Fibroblast of gingiva (primary cell): Measurements from ENCODE around the gene CNTN1.

Experiments
- DNase-seq: peaks from one replicate; pipeline ENCODE4 v3.0.0-alpha.2; 2011; ENCODE audit warnings: low read depth

The CNTN1 gene

GRCh38 chr12:40770781-40771180, 78.5 kb downstream of the CNTN1 start:
- DNase-seq: no peak

- no peak for DNase-seq
Observed at GRCh38 chr12:40775661-40776060, 83.4 kb downstream of the CNTN1 start.

- DNase-seq: no peak
Observed at GRCh38 chr12:40784102-40784501, 91.9 kb downstream of the CNTN1 start.

GRCh38 chr12:40788276-40788675, 96.0 kb downstream of the CNTN1 start:
- DNase-seq: no peak

DNA sequence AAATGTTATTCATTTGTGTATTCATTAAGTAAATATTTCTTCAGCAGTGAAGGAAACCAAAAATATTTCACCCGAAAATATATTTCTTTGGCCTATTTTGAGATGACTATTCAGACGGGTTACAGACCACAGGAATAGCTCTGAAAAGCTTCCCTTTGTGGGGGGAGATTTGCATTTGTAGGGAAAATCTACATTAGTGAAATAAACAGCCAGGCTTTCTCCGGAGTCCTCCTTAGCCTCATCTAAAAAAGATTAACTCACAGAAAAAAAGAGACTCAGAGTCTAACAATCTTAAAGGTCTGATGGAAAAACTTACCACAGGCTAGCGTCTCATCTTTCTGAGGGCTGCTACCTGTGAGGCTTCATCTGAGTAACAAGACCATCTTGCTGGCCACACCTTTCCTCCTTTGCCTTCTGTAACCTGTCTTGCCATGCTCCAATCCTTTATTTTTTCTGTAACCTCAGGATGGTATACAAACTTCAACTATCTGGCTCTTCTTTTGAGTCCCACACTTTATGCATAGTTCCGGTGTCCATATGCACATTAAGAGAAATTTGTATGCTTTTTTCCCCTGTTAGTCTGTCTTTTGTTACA, 100.7 kb downstream of the CNTN1 start:
- no peak for DNase-seq

- no peak for DNase-seq
Observed at GRCh38 chr12:40793471-40793870, 101.2 kb downstream of the CNTN1 start.

GRCh38 chr12:40794087-40794486, 101.8 kb downstream of the CNTN1 start:
- DNase-seq: no peak

DNA sequence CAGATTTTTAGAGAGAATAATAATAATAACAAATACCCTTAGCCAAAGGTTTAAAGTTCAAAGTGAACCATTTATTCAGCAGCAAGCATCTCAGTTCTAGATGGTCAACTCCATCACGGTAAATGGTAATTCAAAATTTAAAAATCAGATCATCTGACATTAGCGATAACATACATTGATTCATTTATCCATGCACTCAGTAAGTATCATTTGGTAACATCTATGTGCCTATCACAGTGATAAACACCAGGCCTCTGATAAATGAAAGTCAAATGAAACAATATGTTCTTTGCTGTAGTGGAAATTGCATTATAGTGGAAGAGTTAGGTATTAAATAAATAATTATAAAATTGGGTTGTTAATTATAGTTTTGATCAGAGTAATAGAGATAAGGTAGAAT, 108.8 kb downstream of the CNTN1 start:
- no peak for DNase-seq

DNA sequence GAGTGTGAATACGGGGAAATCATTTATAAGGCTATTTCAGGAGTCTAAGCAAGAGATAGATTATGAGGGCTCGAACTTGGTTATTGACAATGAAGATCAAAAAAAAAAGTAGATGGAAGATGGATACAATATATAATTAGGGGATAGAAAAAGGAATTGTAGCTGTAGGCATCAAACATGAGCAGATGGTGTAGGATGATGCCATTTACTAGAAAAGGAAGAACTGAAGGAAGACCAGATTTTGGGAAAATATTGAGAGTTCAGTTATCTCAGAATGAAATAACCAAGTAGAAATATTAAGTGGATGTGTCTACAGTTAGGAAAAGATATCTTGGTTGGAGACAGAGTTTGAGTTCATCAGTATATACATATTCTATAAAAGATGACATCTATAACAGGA, 109.6 kb downstream of the CNTN1 start:
- no peak for DNase-seq

DNA sequence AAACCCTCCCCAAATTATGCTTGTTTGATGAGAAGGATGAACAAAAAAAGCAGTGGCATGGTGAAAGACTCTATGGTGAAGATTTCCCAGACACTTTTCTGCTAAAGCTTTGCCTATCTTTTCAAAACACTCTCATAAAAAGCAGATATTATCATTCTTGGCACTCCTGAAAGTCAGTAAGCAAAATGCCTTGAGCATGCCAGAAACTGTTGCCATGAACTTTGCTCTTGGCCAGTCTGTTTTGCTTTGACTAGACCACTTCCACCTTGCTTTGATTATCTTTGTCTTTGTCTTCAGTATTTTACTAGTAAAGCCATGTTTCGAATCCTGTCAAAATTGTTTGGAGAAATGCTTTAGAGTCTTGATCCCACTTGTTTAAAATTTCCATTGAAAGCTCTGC, 110.4 kb downstream of the CNTN1 start:
- no peak for DNase-seq

DNA sequence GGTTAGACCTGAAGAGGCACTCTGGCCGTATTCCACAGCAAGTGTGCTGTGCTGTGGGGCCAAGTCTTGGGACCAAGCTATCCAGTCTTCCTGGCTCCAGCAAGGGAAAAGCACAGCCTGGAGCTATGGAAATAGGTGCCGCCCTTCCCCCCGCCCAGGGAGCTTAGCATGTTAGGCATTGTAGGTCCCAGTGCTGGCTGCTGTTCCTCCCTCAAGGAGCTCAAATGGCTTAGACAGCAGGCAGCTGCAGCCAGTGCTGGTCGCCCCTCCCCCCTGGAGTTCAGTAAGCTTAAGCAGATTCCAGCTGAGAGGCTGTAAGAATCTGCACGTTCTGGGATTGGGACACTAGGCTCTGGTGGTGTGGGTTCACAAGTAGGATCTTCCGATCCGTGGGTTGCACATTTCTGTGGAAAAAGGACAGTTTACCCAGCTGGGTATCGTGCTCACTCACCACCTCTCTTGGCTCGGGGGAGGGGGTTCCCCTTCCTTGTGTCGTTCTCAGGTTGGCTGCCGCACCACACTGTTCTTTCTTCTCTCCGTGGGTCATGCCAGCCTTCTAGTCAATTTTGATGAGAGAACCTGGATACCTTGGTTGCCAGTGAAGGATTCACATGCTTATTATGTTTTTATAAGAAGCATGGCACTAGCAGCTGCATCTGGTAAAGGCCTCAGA, 127.3 kb downstream of the CNTN1 start:
- DNase-seq: no peak

GRCh38 chr12:40820794-40821484, 128.7 kb downstream of the CNTN1 start:
- no peak for DNase-seq

DNA sequence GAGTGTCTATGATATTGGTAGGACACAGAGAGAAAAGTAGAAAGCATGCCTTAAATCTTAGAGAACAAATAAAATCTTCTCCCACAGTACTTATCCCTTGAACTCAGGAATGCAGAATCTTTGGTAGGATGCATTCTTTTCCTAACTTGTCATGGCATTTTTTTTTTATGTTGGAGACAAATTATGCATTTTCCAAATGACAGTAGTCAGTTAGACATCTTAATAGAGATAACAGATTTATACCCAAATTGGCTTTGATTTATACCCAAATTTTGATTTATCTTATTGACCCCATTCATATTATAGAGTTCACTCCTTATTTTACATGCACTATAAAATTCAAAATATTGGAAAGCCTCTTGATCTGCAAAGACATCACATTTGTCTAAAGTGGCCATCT, 132.9 kb downstream of the CNTN1 start:
- no peak for DNase-seq

DNA sequence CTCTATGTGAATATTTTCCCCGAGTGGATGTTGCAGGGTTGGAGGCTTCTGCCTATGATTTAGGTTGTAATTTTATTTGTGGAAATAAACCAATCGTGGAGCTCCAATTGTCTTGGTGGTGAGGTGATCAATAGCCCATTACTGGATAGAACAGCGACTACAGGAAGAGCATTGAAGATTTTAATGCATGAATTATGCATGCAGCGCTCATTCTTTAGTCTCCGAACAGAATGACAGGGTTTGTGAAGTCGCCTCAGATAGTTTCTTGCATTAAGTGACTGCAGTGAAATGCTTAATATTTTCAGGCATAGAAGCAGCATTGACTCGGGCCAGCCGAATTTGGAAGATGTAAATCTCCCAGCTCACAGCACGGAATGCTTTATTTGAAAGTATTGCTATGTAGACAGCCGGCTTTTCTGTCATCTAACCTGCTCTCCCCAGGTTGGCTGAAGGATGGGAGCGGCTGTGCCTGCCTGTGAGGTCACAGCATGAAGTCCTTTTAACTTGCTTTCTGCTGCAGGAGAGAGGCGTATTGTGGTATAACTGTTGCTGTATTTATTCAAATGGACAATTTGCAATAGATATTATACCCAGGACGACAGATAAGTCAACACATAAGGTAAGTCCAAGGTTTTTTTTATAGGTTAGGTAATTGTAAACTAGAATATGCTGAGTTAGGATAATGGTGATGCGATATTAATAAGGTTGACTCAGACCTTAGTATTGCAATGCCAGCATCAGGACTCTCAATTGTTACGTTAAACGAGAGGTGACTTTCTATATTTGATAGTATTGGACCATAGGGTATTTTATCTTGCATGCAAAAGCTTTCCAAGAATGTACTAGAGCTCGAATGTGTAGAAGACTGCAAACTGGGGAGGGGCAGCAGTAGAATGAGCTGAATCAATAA, 135.7 kb downstream of the CNTN1 start:
- DNase-seq: no peak

- DNase-seq: no peak
Observed at GRCh38 chr12:40828593-40828990, 136.4 kb downstream of the CNTN1 start.

DNA sequence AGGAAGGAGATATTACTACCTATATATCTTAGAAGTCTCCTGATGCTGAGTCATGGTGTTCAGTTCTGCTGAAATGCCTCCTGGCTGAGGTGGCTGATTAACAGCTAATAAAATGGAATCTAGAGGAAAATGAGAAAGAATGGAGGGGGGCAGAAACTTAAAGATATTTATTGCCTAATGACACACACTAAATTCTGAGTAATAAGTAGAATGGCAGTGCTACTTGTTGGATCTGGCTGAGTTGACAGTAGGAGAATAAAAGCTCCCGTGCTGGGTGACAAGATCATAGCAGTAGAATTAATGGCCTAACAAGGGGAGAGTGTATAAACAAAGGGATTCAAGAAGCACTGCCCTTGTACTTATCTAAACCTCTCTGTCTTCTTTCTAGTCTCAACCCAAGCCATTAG, 137.5 kb downstream of the CNTN1 start:
- DNase-seq: no peak

GRCh38 chr12:40831916-40832315, 139.7 kb downstream of the CNTN1 start:
- DNase-seq: no peak

- DNase-seq: no peak
Observed at GRCh38 chr12:40832668-40833067, 140.4 kb downstream of the CNTN1 start.

GRCh38 chr12:40833818-40834217, 141.6 kb downstream of the CNTN1 start:
- no peak for DNase-seq

DNA sequence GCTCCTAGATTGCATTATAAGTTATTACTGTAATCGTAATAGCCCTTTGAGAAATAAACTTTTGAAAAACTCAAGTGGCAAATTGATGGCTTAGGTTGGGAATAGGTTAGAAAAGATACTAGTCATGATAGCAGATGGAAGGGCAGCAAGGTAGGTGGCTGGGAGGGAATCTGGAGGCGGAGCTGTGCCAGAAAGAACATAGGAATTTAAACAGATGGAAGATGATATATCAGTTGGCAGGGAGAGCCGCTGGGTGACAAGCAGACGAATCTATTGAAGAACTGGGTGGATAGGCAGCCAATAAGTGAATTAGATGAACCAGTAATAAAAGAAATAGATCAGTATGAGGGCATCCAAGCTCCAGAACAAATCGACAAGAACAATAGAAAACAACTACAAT, 142.1 kb downstream of the CNTN1 start:
- no peak for DNase-seq

DNA sequence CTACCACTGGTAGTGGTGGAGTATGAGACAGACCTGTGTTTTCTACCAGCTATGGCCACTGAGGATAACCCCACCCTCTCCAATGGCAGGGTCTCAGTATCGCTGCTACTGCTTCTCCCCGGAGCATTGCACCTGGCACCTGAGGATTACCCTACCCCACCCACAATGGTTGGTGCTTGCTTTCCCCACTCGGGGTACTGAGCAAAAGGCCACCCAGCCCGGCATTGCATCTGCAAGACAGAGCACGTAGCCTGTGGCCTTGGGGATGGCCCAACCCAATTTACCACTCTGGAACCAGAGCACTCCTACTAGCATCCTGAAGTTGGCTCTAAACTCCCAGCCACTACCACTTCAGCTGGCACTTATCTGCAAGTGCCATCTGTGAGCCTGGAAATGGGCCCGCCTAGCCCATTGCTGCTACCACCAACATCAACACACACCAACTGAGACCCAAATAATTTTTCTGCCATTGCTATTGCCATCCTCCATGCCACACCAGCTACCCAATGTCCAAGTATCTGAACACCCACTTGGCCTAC, 145.7 kb downstream of the CNTN1 start:
- DNase-seq: no peak

DNA sequence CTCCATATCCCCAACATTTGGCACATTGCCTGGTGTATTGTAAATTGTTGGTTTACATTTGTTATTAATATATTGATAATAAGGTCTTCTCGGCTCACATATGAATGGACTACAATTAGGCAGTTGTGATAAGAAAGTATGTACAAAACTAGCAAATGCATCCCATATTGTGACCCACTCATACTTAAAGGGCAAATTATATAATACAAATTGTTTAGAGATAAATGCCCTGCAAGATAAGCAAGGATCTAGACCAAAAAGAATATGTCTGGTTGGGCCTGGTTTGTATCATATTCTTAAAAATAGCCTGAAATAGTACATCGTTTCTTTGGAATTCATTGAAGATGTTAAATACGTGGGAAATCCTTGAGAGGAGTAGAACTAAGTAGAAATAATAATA, 151.3 kb downstream of the CNTN1 start:
- no peak for DNase-seq
